ENCODE measurements around the gene EEF1AKMT1.

DNA sequence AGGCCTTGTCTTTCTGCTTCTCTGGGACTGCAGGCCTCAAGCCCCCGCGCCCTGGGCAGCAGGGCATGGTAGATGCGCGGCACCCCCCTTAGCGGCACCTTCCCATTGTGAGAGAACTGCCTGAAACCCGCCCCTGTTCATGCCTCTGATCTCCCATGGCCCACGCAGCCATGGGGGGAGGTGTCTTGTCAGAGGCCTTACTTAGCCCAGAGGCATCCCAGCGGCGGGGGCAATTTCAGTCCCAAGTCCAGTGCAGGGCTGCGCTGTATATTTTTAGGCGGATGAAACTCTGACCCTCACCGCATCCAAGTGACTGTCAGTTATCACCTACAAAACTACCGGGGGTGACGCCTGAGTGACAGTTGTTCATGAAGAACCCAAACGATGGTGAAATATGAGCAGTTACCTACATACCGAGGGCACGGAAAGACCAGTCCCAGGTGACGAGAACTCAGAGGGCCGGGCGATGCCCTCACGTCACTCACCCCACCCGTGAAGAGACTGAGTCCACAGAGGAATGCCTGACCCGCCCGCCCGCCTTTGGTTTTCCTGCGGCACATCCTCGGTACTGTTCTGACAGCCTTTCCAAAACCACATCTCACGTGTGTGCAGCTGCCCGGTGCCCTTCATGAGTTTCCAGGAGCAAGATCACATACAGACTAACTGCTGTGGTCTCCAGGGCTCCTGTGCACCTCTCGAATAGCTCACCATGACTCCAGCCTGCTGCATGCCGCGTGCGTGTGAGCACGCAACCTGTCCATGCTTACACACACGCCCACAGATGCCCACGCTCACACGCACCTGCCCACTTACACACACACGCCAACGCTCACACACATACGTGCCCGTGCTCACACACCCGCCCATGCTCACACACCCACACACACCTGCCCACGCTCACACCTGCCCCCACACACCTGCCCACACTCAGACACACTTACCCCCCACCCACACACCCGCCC lies 55.9 kb downstream of the EEF1AKMT1 start:
- TF ChIP-seq, protein P1, sequence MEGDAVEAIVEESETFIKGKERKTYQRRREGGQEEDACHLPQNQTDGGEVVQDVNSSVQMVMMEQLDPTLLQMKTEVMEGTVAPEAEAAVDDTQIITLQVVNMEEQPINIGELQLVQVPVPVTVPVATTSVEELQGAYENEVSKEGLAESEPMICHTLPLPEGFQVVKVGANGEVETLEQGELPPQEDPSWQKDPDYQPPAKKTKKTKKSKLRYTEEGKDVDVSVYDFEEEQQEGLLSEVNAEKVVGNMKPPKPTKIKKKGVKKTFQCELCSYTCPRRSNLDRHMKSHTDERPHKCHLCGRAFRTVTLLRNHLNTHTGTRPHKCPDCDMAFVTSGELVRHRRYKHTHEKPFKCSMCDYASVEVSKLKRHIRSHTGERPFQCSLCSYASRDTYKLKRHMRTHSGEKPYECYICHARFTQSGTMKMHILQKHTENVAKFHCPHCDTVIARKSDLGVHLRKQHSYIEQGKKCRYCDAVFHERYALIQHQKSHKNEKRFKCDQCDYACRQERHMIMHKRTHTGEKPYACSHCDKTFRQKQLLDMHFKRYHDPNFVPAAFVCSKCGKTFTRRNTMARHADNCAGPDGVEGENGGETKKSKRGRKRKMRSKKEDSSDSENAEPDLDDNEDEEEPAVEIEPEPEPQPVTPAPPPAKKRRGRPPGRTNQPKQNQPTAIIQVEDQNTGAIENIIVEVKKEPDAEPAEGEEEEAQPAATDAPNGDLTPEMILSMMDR (IDR thresholded peaks at IDR 0.05; ENCODE audit: low read depth, low read length, poor library complexity, severe bottlenecking) = no peak
- no peak for TF ChIP-seq EZH2phosphoT487 (IDR thresholded peaks at IDR 0.05; ENCODE audit: borderline replicate concordance, low read length)
